Karpas-422 (cell line): Measurements from ENCODE around the gene SCG3. TPM values are rescaled to one million over a fixed set of nuclear protein-coding genes. Genes with fewer than 3 reads are reported as not detected.

Experiments
- DNase-seq: peaks from one replicate; pipeline ENCODE4 v3.0.0-alpha.2; 2015
- H2AFZ ChIP-seq: fragments of 200-600 bp; sonication (generic); 2 replicates; pipeline ENCODE4 v1.6.1; 2014; ENCODE audit warnings: antibody characterized with exemption, low read length, mixed read lengths
- H3K27ac ChIP-seq: fragments of 200-600 bp; sonication (generic); 2 replicates; pipeline ENCODE4 v1.5.1; 2014; ENCODE audit warnings: mild to moderate bottlenecking, low read length, moderate library complexity
- H3K27me3 ChIP-seq: fragments of 200-600 bp; sonication (generic); 2 replicates; pipeline ENCODE4 v1.6.1; 2014; ENCODE audit warnings: low read length, mixed read lengths
- H3K36me3 ChIP-seq: fragments of 200-600 bp; sonication (generic); 2 replicates; pipeline ENCODE4 v1.6.1; 2014; ENCODE audit warnings: low read length, mixed read lengths; ENCODE audit not compliant: insufficient read depth
- H3K4me1 ChIP-seq: fragments of 200-600 bp; sonication (generic); 2 replicates; pipeline ENCODE4 v1.6.1; 2014; ENCODE audit warnings: mild to moderate bottlenecking, low read length, mixed read lengths
- H3K4me2 ChIP-seq: fragments of 200-600 bp; sonication (generic); 2 replicates; pipeline ENCODE4 v1.6.1; 2014; ENCODE audit warnings: low read length, low read depth, mild to moderate bottlenecking; ENCODE audit not compliant: poor library complexity, severe bottlenecking
- H3K4me3 ChIP-seq: fragments of 200-600 bp; sonication (generic); 2 replicates; pipeline ENCODE4 v1.5.1; 2014; ENCODE audit warnings: mild to moderate bottlenecking, antibody characterized with exemption, low read length, mixed read lengths
- H3K79me2 ChIP-seq: fragments of 200-600 bp; sonication (generic); 2 replicates; pipeline ENCODE4 v1.6.1; 2014; ENCODE audit warnings: mild to moderate bottlenecking, low read length, mixed read lengths
- H3K9ac ChIP-seq: fragments of 200-600 bp; sonication (generic); 2 replicates; pipeline ENCODE4 v1.6.0; 2014; ENCODE audit warnings: low read length
- H3K9me2 ChIP-seq: fragments of 200-600 bp; sonication (generic), shearing (Covaris generic); replicated peaks from 2 replicates; pipeline ENCODE4 v1.6.0; 2014; ENCODE audit warnings: mild to moderate bottlenecking, low read length, moderate library complexity; ENCODE audit not compliant: insufficient read depth
- H3K9me3 ChIP-seq: fragments of 300-700, 200-600 bp; sonication (generic); 2 replicates; pipeline ENCODE4 v1.6.1; 2014; ENCODE audit warnings: low read length, mixed read lengths
- H4K20me1 ChIP-seq: fragments of 200-600 bp; sonication (generic); 2 replicates; pipeline ENCODE4 v1.6.1; 2014; ENCODE audit warnings: mild to moderate bottlenecking, antibody characterized with exemption, low read length, low read depth; ENCODE audit not compliant: insufficient read depth
- total RNA-seq: library from RNA; depleted of rRNA; stranded (reverse); fragments of >200 nt; shearing (Covaris generic); gene quantifications from 2 replicates; pipeline ENCODE4 v1.2.3, GENCODE V29; 2014; ENCODE audit warnings: low replicate concordance

Gene SCG3
- total RNA-seq, 1 experiment from 2014 or later = not detected

DNA sequence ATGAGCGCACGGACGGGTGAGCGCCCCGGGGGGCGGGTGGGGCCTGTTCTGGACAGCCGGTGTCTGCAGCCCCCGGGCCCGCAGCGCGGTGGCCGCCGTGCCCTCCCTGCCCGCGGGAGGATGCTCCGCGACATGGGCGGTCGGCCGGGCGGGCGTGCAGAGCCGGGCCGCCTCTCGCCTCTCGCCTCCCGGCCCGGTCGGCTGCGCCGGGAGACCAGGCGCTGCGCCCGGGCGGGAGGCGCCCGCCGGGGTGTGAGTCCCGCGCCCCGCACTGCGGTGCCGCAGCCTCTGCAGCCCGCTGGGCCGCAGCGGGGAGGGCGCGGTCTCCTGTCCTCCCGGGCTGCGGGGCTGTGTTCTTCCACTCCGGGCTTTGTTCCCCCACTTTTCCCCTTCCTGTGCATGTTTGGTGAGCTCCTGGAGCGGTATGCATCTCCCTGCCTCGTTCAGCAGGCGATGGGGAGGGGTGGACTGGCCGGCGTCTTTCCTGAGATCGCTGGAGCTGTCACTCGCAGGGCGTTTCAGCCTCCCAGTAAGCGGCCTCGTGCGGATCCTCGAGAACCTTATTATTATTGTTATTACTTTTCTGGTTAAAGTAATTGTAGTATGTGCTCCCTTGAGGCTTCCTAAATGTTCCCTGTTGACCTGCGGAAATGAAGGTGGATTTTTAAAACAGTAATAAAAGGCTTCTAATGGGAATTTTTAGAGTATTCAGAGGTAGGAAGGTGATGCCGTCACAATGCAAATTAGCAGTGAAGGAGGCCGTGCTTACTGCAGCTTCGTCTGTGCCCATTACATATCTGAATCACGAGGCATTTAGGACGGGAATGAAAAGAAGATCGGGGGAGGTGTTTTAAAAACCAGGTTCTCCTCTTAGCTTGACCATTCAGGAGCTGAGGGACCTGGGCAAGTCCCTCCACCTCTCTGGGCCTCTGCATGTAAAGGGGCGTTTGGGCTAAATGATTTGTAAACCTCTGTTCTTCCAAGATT, 70.7 kb downstream of the SCG3 start:
- peaks cover 31% of the 10 kb centered on the region for H3K4me1 ChIP-seq
- 0 out of 2 replicates have a peak, but pooled peaks cover 4% of the 10 kb centered on the region for H4K20me1 ChIP-seq
- peak overlapping the region; percentile 98 for H3K4me2 ChIP-seq
- peak overlapping the region; percentile 65 for H3K9ac ChIP-seq
- H2AFZ ChIP-seq = peak overlapping the region; percentile 77
- no peaks in the 10 kb centered on the region for H3K9me2 ChIP-seq
- no peaks in the 10 kb centered on the region for H3K79me2 ChIP-seq
- peak overlapping the region; percentile 75 for H3K4me3 ChIP-seq
- no peak overlapping the region for H3K27ac ChIP-seq
- H3K27me3 ChIP-seq = 0 out of 2 replicates have a peak, but pooled peaks cover 3% of the 10 kb centered on the region
- no peaks in the 10 kb centered on the region for H3K36me3 ChIP-seq
- DNase-seq = peak; percentile 52
- no peaks in the 10 kb centered on the region for H3K9me3 ChIP-seq

DNA sequence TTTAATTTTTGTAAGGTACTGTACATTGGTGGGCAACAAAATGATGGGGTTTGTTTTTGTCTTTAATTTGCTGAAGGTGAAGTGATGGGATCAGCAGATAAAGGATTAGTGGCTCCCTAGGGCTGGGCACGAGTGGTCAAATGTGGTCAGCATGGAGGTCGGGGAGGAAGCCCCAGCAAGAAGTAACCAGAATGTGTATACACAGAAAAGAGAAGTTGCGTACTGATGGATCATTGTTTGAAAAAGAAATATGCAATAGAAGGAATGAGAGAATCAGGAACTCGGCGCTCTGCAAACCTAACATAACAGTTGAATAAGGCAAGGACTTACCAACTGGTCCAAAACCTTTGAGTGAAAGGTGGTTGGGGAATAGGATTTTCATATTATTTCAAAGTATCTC, 71.6 kb downstream of the SCG3 start:
- H3K79me2 ChIP-seq = no peaks in the 10 kb centered on the region
- H3K4me3 ChIP-seq = no peak overlapping the region
- no peaks in the 10 kb centered on the region for H3K9me3 ChIP-seq

DNA sequence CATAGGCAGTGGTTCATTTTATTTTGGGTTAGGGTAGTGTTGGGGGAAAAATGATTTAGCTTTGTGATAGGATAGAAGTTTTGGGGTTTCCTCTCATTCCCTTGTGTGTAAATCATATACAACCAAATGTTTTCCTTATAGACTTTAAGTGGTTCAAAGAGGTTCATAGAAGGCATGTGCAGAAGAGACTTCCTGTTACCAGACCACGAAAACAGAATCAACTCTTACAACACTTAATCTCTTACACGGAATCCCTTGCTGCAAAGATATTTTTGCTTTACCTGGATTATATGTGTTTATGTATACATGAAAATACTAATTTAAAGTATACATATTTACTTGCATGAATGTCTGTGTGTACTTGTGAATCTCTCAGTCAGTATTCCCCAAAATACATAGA, 73.0 kb downstream of the SCG3 start:
- no peaks in the 10 kb centered on the region for H3K9me3 ChIP-seq
- H4K20me1 ChIP-seq = 0 out of 2 replicates have a peak, but pooled peaks cover 4% of the 10 kb centered on the region
- H3K79me2 ChIP-seq = no peaks in the 10 kb centered on the region
- H3K9ac ChIP-seq = no peak overlapping the region
- no peaks in the 10 kb centered on the region for H3K9me2 ChIP-seq
- H3K4me1 ChIP-seq = peaks cover 29% of the 10 kb centered on the region
- H3K36me3 ChIP-seq = no peaks in the 10 kb centered on the region
- DNase-seq = no peak
- 0 out of 2 replicates have a peak, but pooled peaks cover 1% of the 10 kb centered on the region for H3K27me3 ChIP-seq
- no peak overlapping the region for H2AFZ ChIP-seq
- no peak overlapping the region for H3K4me3 ChIP-seq
- no peak overlapping the region for H3K27ac ChIP-seq
- no peak overlapping the region for H3K4me2 ChIP-seq

More for the DNA sequence above, 71.6 kb downstream of the SCG3 start:
- DNase-seq = no peak
- H3K4me1 ChIP-seq = peaks cover 31% of the 10 kb centered on the region
- H3K9ac ChIP-seq = no peak overlapping the region
- H2AFZ ChIP-seq = no peak overlapping the region
- 0 out of 2 replicates have a peak, but pooled peaks cover 4% of the 10 kb centered on the region for H4K20me1 ChIP-seq
- no peaks in the 10 kb centered on the region for H3K36me3 ChIP-seq
- no peak overlapping the region for H3K27ac ChIP-seq
- H3K4me2 ChIP-seq = no peak overlapping the region
- H3K27me3 ChIP-seq = 0 out of 2 replicates have a peak, but pooled peaks cover 3% of the 10 kb centered on the region
- H3K9me2 ChIP-seq = no peaks in the 10 kb centered on the region

DNA sequence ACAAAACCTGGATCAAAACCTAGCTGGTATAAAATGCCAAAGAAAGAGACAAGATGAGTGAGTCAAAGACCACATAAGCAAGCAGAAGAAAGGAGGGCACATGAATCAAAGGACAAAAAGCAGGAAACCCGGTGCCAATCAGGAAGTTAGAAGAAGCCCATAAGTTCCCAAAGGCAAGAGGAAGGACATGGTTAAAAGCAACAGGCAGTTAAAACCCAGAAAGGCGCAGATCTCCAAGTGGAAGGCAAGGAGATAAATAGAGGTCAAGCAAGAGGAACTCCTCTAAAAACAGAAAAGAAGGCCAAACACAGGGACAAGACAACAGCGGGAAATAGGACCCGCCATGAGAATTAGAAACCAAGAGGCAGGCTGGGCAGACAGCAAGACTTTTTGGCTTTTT, 74.5 kb downstream of the SCG3 start:
- Histone ChIP-seq H3K79me2 (no peaks in the 10 kb centered on the region), H2AFZ (no peak overlapping the region), H3K27ac (no peak overlapping the region), H3K4me3 (no peak overlapping the region), H3K9me2 (no peaks in the 10 kb centered on the region), H3K36me3 (no peaks in the 10 kb centered on the region), H4K20me1 (0 out of 2 replicates have a peak, but pooled peaks cover 4% of the 10 kb centered on the region), H3K4me1 (peaks cover 13% of the 10 kb centered on the region), H3K9me3 (no peaks in the 10 kb centered on the region), H3K4me2 (no peak overlapping the region), H3K9ac (no peak overlapping the region), H3K27me3 (no peaks in the 10 kb centered on the region)
- no peak for DNase-seq

DNA sequence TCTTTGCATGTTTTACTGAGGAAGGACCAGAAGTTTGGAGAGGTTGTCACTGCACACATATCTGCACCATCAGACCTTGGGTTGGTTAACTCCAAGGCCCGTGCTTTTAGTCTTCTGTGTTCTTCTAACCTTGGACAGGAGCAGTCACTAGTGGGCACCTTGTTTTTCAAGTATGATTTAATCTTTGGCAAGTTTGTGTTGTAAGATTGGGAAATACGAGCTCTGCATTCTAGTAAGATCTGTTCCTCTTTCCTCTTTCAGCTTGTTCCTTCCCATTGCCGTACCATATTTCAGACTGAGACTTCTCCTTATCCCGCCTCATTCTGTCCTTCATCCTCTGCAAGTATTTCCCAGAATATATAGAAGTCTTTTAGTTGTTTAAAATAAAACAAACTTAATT, 75.2 kb downstream of the SCG3 start:
- no peak overlapping the region for H3K9ac ChIP-seq
- H3K9me2 ChIP-seq = no peaks in the 10 kb centered on the region
- H3K4me2 ChIP-seq = no peak overlapping the region
- no peaks in the 10 kb centered on the region for H3K36me3 ChIP-seq
- H3K27me3 ChIP-seq = no peaks in the 10 kb centered on the region
- no peak overlapping the region for H3K27ac ChIP-seq
- no peak overlapping the region for H3K4me3 ChIP-seq
- 0 out of 2 replicates have a peak, but pooled peaks cover 4% of the 10 kb centered on the region for H4K20me1 ChIP-seq
- DNase-seq = no peak
- H2AFZ ChIP-seq = no peak overlapping the region
- H3K4me1 ChIP-seq = peaks cover 8% of the 10 kb centered on the region
- H3K9me3 ChIP-seq = no peaks in the 10 kb centered on the region
- H3K79me2 ChIP-seq = no peaks in the 10 kb centered on the region

DNA sequence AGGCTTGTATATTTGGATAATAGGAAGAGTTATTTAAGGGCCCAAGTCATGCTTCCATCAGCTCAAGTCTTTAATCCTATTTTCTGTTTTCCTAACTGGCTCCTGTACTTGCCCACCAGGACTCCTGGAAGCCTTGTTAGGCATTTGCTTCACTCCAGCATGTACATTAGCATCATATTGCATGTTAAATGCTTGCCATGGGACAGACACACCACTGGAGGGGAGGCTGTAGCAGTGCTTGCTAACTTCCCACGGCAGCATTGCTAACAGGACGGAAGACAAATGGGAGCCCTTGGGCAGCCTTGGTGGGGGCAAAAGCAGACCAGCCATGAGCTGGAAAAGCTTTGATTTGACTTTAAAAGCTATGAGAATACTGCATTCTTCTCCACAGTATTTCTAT, 76.1 kb downstream of the SCG3 start:
- Histone ChIP-seq H3K27ac (no peak overlapping the region), H2AFZ (no peak overlapping the region), H4K20me1 (0 out of 2 replicates have a peak, but pooled peaks cover 4% of the 10 kb centered on the region), H3K9ac (no peak overlapping the region), H3K9me2 (no peaks in the 10 kb centered on the region), H3K4me1 (peaks cover 2% of the 10 kb centered on the region), H3K4me2 (no peak overlapping the region), H3K9me3 (no peaks in the 10 kb centered on the region), H3K27me3 (no peaks in the 10 kb centered on the region), H3K4me3 (no peak overlapping the region), H3K36me3 (no peaks in the 10 kb centered on the region), H3K79me2 (no peaks in the 10 kb centered on the region)
- no peak for DNase-seq

DNA sequence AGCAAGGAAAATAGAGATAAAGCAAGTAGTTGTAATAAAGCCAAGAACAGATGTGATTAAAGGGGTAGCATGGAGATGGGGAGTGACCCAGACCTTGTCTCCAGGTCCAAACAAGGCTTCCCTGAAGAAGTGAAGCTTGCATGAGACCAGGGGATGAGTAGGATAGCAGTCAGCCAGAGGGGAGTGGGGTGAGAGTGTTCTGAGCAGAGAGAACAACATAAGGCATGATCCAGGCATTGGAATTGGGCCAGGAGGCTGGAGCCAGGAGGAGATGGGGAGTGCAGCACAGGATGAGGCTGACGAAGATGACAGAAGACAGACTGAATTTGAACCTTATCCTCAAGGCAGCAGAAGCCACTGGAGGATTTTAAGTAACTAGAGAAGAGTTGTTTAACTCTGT, 77.3 kb downstream of the SCG3 start:
- no peak overlapping the region for H3K9ac ChIP-seq
- 0 out of 2 replicates have a peak, but pooled peaks cover 4% of the 10 kb centered on the region for H4K20me1 ChIP-seq
- DNase-seq = no peak

DNA sequence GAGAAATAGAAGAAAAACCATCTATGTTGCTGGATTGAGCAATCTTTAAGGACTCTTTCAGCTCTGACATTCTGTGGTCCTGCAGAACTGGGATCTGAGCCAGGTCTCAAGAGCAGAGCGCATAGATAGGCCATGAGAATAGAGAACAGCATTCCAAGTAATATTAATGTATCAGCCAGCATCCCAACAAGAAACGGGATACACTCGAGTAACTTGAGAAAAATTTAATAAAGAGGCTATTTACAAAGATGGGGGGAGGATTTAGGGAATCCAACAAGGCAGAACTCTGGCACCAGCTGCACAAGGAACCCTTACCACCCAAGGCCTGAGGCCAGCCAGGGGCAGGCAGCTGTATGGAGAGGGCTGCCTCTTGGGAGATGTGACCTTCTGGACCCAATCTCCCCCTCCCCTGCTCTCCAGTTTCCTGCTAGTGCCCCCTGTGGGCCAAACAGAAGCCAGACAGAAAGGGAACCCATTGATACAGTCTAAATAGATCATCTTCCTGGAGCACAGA, 78.3 kb downstream of the SCG3 start:
- no peaks in the 10 kb centered on the region for H4K20me1 ChIP-seq

More for the DNA sequence above, 77.3 kb downstream of the SCG3 start:
- no peak overlapping the region for H3K4me3 ChIP-seq
- no peak overlapping the region for H3K4me2 ChIP-seq
- no peaks in the 10 kb centered on the region for H3K79me2 ChIP-seq
- no peaks in the 10 kb centered on the region for H3K36me3 ChIP-seq
- H2AFZ ChIP-seq = no peak overlapping the region
- no peaks in the 10 kb centered on the region for H3K9me3 ChIP-seq
- H3K27me3 ChIP-seq = no peaks in the 10 kb centered on the region
- no peak overlapping the region for H3K27ac ChIP-seq
- no peaks in the 10 kb centered on the region for H3K4me1 ChIP-seq
- no peaks in the 10 kb centered on the region for H3K9me2 ChIP-seq

More for the DNA sequence above, 78.3 kb downstream of the SCG3 start:
- H3K4me2 ChIP-seq = no peak overlapping the region
- H2AFZ ChIP-seq = no peak overlapping the region
- no peaks in the 10 kb centered on the region for H3K9me2 ChIP-seq
- no peaks in the 10 kb centered on the region for H3K36me3 ChIP-seq
- H3K4me3 ChIP-seq = no peak overlapping the region
- no peaks in the 10 kb centered on the region for H3K27me3 ChIP-seq
- H3K9ac ChIP-seq = no peak overlapping the region
- H3K79me2 ChIP-seq = no peaks in the 10 kb centered on the region
- no peaks in the 10 kb centered on the region for H3K4me1 ChIP-seq
- no peaks in the 10 kb centered on the region for H3K9me3 ChIP-seq
- DNase-seq = peak; percentile 65
- H3K27ac ChIP-seq = no peak overlapping the region
